H9 (cell line): Measurements from ENCODE around the gene CYSLTR1. TPM values are rescaled to one million over a fixed set of nuclear protein-coding genes. Genes with fewer than 3 reads are reported as not detected.

ENCODE experiments used
- total RNA-seq: library from RNA; stranded (reverse); gene quantifications from 2 replicates; pipeline ENCODE4 v1.2.1, GENCODE V29; 2021

CYSLTR1 gene
- total RNA-seq, 1 experiment from 2014 or later: not detected

Other genes starting within 250 kb of the CYSLTR1 start
- 564 and 581 TPM in 2 replicates for gene PGK1, start 223.4 kb downstream of the CYSLTR1 start, total RNA-seq
- 33.1 and 34.9 TPM in 2 replicates for gene TAF9B, start 188.0 kb downstream of the CYSLTR1 start, total RNA-seq